Forelimb muscle (tissue), 1 donor: ENCODE measurements around the gene EPM2A. TPM values are rescaled to one million over a fixed set of nuclear protein-coding genes. Genes with fewer than 3 reads are reported as not detected.

Source experiments
- DNase-seq: peaks from one replicate; pipeline ENCODE4 v3.0.0-alpha.2; 2013; ENCODE audit warnings: low read depth
- polyA plus RNA-seq: library from polyadenylated mRNA; unstranded; fragments of 120-200 nt; gene quantifications from one replicate; pipeline ENCODE4 v1.2.1, GENCODE V29; 2013; ENCODE audit not compliant: insufficient read length

The EPM2A gene
- polyA plus RNA-seq, 1 donor: 22.0 TPM

DNA sequence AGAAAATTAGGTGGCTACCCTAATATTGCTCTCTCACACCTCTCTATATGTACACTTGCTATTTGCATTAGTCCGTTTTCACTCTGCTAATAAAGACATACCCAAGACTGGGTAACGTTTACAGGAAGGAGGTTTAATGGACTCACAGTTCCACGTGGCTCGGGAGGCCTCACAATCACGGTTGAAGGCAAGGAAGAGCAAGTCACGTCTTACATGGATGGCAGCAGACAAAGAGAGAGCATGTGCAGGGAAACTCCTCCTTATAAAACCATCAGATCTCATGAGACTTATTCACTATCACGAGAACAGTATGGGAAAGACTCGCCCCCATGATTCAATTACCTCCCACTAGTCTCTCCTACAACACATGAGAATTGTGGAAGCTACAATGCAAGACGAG is 53.4 kb downstream of the EPM2A start:
- DNase-seq: no peak

GRCh38 chr6:145673504-145673903 is 61.8 kb downstream of the EPM2A start:
- DNase-seq: no peak

DNA sequence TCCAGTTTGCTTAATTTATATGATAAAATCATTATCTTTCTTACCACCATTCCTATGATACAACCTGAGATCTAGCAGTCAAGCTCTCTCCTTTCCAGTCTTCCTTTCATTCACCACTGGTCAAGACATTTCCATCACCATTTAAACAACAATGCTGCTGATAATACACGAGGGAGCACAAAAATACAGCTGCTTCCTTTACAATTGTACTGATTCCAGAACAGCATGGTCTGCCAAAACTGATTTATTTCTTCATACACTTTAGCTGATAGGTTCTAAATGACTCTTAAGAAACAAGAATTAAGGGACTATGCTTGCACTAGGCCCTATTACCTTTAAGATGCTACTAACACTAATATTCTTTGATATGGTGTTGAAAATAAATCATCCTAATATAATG is 65.0 kb downstream of the EPM2A start:
- no peak for DNase-seq

- DNase-seq: no peak
These were observed 65.7 kb downstream of the EPM2A start for GRCh38 chr6:145669627-145670034.

GRCh38 chr6:145668844-145669243 is 66.5 kb downstream of the EPM2A start:
- no peak for DNase-seq

DNA sequence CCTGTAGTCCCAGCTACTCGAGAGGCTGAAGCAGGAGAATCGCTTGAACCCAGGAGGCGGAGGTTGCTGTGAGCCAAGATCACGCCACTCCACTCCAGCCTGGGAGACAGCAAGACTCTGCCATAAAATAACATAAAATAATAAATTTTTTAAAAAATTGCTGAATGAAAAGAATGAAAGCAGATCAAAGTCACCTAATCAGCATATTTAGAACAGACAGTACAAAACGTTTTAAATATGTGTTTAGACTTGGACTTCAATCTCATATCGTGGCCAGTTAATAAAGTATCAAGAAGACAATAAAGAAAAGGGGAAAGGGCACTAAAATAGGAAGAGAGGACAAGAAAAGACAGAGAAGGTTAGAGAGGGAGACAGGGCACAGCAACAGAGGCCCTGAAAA is 74.6 kb downstream of the EPM2A start:
- DNase-seq: no peak

GRCh38 chr6:145656128-145656527 is 79.2 kb downstream of the EPM2A start:
- DNase-seq: no peak

DNA sequence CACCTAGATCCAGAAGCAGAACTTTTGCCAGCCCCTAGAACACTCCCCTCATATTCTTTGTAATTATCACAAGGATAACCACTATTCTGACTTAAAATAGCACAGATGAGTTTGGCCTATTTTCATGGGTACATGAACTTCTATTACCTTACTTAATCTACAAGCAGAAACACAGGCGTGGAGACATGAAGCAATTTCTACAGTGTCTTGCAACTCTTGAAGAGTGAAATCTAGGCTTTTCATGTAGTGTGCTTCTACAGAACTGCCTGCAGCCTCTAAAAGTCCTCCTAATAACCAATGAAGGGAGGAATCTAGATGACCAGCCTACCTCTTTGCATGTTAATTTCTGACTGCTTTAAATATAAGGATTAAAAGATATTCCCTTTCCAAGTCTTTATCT is 82.7 kb downstream of the EPM2A start:
- DNase-seq: no peak

GRCh38 chr6:145651988-145652387 is 83.3 kb downstream of the EPM2A start:
- DNase-seq: no peak

- DNase-seq: no peak
These were observed 87.2 kb downstream of the EPM2A start for GRCh38 chr6:145648149-145648548.

GRCh38 chr6:145647602-145648001 is 87.7 kb downstream of the EPM2A start:
- no peak for DNase-seq

- no peak for DNase-seq
These were observed 91.6 kb downstream of the EPM2A start for GRCh38 chr6:145643760-145644159.

- peak; percentile 70 for DNase-seq
These were observed 101.2 kb downstream of the EPM2A start for GRCh38 chr6:145633981-145634627.

DNA sequence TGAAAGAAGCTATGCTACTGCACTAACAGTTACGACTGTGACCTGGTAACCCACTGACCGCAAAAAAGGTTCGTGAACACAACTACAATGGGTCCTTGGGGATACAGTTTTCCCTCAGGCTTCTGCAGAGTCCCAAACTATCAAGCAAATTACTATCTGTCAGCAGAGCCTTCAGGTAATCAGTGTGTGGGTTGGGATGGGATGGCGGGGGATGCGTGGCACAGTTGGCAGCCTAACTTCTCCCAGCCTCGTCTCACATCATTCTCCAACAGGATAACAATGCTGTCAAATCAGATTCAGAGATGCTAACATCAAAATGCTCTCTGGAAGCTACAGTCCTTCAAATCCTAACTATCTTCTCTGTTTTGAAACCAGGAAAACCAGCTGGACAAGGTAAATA is 102.3 kb downstream of the EPM2A start:
- DNase-seq: no peak

DNA sequence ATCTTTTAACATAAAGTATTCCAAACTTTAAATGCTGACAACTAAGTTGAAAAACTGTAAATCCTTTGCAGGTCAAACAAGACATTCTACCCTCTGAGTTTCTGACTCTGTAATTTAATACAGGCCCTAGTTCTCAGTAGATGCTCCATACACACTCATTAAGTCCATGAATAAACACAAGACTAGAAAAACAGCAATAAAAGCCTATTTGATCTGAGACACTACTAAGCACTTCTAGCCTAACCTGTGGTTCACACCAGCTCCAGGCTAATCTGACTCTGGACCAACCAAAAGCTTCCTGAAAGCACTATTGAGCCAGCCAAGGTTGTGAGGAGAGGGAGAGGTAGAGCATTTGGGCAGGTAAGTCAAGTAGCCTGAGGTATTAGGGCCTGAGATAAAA is 103.9 kb downstream of the EPM2A start:
- no peak for DNase-seq

DNA sequence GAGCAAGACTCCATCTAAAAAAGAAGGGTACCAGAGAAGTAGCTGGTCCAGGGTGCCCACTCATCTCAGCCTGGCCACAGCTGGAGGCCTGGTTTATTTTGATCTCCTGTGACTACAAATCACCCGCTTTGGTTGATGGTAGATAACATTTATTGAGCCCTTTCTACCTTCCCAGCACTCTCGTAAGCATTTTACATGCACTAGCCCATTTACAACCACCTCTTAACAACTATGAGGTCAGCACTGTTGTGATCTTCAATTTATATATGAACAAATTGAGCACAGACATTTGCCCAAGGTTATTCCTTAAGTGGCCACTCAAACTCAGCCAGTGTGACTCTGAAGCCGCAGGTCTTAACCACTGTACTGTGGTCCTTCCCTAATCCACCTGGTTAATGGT is 104.7 kb downstream of the EPM2A start:
- no peak for DNase-seq

- no peak for DNase-seq
These were observed 105.8 kb downstream of the EPM2A start for GRCh38 chr6:145629478-145629877.

DNA sequence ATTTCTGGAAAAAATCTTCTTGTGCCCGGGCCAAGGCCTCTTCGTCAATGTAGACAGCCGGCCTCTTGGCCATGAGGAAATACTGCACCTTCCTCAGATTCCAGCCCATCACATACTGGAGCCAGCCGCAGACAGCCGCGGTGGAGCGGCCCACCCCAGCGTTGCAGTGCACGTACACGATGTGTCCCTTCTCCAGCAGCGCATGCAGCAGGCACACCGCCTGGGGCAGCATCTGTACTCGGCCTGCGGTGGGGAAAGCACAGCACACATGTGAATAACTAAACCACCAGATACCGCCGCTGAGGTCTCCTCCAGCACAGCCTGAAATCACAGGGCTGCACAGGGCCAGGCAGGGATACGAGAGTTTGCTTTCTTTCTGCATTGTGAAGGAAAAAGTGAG is 107.9 kb downstream of the EPM2A start:
- no peak for DNase-seq

DNA sequence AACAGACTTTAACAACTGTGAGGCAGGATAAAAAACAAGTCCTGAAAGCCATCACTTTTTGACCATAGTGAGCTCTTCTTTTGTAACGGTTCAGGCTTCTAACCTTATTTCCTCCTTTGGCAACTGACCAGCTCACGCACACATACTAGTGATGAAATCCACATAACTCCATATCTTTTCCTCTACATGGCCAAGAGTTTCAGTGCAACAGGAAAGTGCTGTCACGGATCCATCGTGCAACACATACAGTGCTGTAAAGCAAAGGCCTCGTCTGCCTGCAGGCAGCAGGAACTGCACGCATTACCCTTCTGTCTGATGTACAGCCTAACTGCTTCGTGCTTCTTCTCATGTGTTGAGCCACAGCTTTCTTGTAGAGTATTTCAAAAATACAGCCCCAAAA is 108.5 kb downstream of the EPM2A start:
- DNase-seq: no peak

DNA sequence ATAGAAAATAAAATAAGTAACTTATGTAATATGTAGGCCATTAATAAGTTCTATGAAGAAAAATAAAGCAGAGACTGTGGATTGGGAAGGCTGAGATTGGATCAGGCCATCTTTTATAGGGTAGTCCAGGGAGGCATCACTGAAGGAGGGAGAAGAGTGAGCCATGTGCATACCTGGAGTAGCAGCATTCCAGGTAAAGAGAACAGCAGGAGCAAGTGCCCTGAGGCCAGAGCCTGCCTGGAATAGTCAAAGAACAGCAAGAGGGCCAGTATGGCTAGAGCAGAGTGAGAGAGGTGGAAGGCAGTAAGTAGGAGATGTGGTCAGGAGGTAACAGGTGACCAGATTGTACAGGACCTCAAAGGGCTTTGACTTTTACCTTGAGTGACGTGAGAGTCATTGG is 112.1 kb downstream of the EPM2A start:
- no peak for DNase-seq

- DNase-seq: no peak
These were observed 113.5 kb downstream of the EPM2A start for GRCh38 chr6:145621776-145622175.

DNA sequence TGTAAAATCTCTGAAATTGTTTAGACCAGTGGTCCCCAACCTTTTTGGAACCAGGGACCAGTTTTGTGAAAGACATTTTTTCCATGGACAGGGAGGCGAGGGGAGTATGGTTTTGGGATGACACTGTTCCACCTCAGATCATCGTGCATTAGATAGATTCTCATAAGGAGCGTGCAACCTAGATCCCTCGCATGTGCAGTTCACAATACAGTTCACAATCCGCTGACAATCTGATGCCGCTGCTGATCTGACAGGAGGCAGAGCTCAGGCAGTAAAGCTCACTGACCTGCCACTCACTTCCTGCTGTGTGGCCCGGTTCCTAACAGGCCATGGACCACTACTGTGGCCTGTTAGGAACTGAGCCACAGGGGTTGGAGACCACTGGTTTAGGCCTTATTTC is 115.2 kb downstream of the EPM2A start:
- DNase-seq: no peak

GRCh38 chr6:145609521-145609920 is 125.8 kb downstream of the EPM2A start:
- DNase-seq: no peak

DNA sequence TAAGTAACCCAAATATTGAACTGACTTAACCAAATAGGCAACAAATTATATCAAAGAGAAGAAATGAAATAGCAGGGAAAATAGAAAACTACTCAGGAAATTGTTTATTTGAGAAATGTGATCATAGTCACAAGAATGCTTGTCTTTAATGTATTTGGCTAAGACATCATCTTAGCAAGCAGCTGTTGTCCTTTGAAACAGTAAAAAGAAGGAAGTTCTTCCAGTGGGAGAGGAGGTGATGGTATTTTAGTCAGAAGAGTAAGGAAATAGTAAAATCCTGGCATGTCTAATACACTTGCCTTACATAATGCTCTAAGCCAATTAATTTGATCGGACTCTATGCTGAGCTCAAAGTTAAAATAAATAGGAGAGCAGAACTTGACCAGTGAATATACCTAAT is 126.5 kb downstream of the EPM2A start:
- DNase-seq: no peak
